HG03520 (cell line): Measurements from ENCODE around the gene SOX12.
"Not testable (repeated sequence)": the region's sequence is repeated elsewhere in the genome, so short reads cannot be mapped to it uniquely, and the experiment has no call there.

Experiments used
- ATAC-seq: cut with Tn5 transposase; IDR thresholded peaks from one replicate; pipeline ENCODE4 v1.9.1; 2021; ENCODE audit warnings: mild to moderate bottlenecking, moderate library complexity; ENCODE audit not compliant: unreplicated experiment

Gene SOX12

DNA sequence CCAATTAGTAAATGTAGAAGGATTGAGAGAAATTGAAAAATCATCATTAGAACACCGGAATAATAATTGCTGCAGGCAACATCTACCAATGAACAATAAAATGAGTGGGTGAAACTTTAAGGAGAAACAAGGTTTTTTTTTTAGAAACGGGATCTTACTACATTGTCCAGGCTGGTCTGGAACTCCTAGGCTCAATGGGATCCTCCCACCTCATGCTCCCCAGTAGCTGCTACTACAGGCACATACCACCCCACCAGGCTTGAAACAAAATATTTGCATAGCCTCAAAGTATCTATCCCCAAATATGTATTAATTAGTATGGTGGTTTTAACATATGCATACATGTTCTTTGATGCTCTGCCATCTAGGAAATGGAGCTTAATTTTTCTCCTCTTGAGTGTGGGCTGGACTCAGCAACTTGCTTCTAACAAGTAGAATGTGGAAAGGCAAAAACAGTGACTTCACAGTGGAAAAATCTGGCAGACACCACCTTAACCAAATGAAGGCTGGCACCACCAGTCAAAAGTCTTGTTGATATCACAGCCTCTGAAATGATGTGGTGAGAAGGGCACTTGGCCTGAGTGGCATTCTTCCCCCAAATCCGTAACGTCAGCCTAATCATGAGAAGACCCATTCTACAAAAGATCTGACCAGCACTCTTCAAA lies 33.7 kb downstream of the SOX12 start:
- no peak for ATAC-seq

DNA sequence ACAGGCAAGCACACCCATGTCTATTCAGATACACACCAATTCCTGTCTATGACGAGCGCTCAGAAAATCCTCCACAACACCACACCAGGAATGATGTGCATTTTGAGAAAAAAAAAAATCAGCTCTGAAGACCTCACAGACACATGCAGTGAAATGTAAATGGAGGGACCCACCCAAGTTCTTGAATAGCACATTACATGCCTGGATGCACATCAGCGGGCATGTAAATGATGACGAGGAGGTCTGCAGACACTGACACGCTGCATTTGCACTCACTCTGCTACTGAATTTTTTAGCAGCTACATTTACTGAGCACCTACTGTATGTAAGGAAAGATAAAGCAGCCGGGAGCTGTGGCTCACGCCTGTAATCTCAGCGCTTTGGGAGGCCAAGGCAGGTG lies 36.2 kb downstream of the SOX12 start:
- ATAC-seq, result no peak

DNA sequence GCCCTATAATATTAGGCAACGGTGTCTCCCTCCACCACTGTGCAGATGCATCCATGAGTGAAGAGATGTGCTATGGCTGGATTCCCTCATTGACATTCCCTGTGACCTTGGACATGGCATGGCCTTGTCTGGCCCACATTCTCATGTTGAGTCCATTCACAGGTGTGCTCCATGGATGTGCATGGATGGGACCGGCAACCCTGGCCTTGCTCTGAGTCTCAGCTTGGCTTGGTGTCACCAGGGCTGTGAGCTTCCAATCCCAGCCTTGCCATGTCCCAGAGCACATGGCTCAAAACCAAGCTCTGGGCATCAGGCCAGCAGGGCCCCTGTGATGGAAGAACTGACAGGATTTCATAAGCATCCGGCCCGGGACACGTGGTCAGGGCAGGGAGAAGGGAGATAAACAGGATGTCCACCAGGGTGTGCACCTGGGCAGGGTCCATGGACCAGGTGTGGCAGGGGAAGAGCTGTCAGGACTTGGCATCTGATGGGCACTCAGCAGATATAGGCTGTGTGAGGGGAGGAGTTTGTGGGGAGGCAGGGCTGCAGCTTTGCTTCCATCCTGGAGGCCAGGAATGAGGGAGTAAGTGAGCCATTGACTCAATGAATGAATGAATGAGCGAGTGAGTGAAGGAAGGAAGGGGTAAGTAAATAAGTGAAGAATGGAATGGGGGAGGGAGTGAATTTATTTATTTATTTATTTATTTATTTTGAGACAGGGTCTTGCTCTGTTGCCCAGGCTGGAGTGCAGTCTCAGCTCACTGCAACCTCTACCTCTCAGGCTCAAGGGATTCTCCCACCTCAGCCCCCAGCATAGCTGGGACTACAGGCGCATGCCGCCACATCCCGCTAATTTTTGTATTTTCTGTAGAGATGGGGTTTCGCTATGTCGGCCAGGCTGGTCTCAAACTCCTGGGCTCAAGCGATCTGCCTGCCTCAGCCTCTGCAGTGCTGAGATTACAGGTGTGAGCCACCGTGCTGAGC lies 37.2 kb downstream of the SOX12 start:
- ATAC-seq, result no peak

DNA sequence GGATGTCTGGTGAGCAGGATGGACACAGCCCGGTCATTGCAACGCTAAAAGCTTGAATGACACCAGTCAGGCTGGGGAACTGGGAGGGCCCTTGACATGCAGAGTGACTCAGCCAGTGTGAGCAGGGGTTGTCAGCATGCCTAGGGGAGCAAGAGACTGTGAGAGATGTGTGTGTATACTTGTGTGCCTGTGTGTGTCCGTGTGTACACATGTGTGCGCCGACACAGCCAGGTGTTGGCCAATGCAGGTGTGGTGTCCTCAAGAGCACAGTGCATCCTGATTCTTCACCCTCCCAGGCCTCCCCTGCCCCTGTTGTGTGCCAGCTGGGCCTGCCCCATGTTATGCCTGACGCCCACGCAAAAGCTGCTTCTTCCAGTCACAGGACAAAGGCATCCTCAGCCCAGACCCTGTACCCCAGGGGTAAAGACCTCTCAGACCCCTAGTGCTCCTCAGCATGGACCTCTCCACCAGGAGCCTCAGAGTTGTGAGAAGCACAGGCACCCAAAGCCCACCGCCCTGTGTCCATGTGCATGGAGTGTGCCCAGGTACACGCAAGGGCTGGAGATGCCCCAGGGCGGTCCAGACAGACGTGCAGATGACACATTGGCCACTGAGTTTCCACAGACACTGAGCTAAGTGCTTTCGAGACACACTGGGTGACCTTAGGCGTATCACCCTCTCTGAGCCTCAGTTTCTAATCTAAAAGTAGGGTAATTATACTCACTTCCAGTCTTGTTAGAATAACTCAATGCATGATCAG lies 38.1 kb downstream of the SOX12 start:
- no peak for ATAC-seq

DNA sequence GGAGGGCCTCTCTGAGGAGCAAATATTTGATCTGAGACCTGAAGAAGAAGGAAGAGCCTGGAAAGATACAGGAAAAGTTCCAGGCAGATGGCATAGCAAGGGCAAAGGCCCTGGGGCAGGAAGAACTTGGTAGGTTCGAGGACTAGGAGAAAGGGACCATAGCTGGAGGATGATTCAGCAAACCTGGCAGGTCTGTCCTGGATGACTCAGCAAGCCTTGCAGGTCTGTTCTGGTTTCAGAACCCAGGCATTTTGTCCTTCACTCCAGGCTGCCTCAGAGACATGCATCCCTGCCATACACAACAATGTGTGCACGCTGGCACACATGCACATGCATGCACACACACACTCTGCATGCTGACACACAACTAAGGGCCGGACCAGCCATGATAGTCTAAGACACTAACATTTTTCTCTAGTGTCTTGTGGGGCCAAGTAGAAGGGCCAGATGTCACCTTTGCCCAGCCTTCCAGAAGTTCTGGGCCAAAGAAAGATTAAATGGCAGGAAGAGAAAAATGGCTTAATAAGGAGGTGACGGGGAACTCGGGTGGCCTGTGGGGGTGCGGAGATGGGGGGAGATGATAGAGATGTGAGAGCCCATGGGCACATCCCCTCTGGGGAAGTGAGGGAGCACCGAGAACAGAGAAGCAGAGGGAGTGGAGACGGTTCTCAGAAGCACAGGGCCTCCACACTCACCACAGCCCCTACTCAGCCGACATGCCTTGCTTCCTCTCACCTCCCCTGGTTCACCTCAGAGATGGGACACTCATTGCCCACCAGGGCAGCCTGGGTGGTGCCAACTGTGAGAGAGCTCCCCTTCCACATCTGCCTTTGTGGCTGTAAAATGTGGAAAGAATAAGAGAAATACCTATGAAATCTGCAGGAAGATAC lies 39.8 kb downstream of the SOX12 start:
- ATAC-seq, result no peak

DNA sequence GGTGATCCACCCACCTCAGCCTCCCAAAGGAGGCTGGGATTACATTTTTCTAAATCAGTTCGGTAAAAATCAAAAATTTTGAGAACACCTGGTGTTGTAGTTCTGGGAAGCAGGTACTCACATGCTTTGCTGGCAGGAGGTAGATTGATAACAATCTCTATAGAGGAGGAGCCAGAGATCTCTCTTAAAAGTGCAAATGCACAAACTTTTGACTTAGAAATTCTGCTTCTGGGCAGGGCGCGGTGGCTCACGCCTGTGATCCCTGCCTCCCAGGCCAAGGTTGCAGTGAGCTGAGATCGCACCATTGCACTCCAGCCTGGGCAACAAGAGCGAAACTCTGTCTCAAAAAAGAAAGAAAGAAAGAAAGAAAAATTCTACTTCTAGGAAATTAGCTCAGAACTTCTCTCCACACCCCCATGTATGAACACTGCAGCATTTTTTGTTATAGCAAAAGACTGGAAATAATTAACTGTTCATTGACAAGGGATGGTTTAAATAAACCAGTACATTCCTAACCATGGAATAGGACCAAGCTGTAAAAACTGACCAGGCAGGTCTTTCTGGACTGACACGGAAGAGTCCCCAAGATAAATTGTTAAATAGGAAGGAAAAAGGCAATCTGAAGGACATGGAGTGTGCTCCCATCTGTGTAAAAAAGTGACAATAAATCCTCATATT lies 40.8 kb downstream of the SOX12 start:
- ATAC-seq, result no peak

DNA sequence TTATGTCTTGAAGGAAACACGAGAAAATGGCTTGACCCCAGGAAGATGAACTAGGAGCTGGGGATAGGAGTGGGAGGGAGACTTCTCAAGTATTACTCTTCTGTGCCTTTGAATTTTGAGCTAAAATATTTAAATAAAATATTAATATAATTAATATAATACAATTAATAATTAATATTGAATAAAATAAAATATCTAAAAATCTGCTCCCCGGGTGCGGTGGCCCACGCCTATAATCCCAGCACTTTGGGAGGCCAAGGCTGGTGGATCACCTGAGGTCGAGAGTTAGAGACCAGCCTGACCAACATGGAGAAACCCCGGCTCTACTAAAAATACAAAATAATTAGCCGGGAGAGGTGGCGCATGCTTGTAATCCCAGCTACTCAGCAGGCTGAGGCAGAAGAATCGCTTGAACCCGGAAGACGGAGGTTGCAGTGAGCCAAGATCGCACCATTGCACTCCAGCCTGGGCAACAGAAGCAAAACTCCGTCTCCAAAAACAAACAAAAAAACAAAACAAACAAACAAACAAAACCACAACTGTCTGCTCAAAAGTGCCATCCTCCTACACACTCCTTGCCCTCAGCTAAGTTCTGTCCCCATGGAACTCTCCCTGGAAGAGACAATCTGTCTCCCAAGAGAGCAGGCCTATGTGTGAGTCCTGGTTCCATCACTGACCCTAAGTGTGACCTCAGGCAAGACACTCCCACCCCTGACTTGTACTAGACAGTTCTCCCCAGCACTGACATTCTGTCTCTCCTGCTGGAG lies 41.5 kb downstream of the SOX12 start:
- ATAC-seq, result no peak

DNA sequence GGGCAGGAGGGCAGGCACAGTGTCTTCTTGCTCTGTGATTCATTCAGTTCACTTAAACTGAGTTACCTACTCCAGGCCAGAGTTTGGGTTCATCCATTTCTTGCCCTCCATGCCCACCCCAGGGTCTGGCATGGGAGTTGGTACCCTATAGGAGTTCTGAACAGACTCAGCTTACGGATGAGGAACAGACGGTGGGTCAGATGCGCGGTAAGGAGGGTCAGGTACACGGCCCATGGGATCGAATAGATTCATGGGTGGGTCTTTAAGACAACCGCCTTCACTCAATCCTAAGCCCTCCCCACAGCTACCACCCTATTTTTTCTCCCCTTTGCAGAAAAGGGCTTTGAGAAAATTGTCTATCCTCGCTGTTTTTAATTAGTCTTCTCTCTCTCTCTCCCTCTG lies 42.1 kb downstream of the SOX12 start:
- no peak for ATAC-seq

DNA sequence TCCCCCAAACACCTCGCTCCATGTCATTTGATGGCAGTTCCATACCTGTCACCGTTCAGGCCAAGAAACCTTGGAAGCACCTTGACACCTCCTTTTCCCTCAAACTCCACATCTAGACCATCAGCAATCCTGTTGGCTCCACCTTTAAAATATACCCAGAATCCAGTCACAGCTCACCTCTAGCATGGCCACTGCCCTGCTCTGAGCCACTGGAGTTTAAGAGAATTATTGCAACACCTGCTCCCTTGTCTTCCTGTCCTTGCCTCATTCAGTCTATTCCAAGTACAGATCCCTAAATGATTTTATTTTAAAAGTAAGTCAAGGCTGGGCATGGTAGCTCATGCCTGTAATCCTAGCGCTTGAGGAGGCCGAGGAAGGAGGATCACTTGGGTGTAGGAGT lies 43.6 kb downstream of the SOX12 start:
- no peak for ATAC-seq

DNA sequence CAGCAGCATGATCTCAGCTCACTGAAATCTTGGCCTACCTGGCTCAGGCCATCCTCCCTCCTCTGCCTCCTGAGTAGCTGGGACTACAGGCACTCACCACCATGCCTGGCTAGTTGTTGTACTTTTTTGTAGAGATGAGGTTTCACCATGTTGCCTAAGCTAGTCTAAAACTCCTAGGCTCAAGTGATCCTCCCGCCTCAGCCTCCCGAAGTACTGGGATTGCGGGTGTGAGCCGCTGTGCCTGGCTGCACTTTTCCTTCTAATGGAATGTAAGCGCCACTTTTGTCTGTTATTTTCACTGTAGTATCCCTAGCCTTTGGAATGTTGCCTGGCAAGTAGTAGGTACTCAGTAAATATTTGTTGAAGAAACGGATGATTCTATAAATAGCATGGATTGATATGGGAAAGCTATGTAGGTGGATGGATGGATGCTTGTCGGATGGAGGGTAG lies 44.8 kb downstream of the SOX12 start:
- no peak for ATAC-seq

DNA sequence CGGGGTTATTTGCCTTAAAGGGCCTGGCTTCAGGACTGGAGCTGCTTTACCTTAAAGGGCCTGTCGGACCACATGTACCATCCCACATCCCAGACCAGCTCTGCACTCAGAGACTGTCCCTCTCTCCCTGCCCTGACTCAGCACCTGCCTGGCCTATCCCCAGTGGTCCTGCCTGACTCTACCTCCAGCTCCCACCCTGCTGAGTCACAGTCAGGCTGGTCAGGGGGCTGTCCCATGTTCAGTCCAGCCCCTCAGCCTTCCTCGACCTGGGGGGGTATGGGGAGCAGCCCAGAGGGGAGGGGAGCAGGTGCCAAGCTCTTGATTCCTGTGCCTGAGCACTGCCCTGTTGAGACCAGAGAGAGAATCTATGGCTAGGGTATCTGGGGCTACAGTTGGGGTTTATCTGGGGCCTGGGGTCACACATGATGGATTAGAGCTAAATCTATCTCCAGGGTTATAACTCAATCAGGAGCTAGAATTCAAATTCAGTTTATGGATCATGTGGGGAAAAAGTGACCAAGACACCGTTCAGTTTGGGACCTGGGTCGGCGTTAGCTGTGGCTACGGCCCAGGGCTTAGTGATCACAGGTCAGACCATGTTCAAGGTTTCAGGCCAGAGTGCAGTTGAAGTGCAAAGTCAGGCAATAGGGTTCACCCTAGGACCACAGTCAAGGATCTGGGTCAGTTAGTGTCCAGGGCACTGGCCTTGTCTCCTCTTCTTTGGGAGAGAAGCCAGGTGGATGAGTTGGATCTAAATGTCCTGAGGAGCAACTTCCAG lies 45.8 kb downstream of the SOX12 start:
- no peak for ATAC-seq

DNA sequence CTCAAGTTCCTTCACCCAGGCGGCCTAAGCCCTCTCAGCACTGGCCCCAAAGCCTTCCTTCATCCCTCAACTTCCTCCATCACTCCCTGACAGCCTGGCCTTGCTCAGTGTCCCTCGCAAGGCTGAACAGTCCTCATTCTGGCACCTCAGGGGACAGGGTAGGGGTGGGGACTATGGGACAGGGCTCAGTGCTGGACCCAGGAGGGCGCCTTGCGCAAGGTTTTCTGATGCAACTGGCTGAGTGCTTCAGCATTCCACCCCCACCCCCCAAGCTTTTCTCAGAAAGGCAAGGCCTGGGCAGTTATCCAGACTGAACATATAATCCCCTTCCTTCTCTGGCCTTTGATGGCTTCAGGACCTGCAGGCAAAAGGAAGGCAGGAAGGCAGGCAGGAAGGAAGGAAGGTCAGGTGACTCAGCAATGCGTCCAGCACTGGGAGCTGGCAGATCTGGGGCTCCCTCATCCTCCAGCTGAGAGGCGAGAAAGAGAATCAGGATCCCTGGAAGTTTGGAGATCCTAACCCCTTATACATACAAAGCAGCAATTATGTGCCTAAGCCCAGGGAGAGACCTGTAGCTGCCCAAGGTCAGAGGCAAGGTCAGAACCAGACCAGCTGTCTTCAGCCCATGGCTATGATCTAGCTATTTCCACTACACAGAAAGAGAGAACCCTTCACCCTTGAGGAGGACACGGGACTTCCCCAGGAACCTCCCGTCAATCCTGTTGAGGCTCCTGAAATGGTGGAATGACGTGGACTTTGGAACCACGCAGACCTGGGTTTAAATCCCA lies 46.6 kb downstream of the SOX12 start:
- no peak for ATAC-seq

DNA sequence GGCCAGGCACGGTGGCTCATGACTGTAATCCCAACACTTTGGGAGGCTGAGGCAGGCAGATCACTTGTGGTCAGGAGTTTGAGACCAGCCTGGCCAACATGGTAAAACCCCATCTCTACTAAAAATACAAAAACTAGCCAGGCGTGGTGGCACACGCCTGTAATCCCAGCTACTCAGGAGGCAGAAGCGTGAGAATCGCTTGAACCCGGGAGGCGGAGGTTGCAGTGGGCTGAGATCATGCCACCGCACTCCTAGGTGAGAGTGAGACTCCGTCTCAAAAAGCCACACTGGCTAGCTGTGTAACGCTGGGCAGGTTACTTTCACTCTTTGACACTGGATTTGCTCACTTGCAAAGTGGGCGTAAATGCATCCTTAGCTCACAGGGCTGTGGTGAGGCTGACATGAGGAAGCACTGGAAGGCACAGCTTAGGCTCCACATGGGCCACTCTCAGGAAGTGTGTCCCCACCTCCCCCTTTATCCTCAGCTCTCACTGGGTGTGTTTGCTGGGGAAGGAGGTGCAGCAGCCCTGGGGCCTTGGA lies 47.3 kb downstream of the SOX12 start:
- ATAC-seq, result not testable (repeated sequence)

DNA sequence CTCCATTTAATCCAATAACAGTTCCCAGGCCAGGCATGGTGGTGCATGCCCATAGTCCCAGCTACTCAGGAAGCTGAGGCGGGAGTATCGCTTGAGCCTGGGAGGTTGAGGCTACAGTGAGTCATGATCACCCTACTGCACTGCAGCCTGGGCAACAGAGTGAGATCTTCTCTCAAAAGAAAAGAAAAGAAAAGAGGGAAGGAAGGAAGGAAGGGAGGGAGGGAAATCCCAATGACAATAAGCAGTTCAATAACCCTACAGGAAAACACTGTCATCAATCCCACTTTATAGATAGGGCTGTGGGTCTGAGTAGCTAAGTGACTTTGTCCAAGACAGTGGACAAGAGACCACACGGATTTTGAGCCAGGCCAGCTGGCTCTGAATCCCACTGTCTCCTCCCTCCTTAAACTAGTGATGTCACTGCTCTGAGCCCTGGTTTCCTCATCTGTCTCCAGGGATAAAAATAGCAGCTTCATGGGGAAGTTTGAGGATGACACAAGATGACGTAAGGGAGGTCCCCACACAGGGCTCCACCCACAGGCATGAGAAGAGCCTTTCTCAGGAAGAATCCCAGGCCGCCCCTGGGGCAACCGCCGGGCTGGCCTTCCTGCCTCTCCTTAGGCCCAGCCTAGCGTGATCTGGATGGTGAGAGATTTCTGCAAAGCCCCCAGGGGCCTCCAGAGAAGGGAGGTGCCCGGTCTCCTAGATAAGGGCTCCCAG lies 48.0 kb downstream of the SOX12 start:
- no peak for ATAC-seq

DNA sequence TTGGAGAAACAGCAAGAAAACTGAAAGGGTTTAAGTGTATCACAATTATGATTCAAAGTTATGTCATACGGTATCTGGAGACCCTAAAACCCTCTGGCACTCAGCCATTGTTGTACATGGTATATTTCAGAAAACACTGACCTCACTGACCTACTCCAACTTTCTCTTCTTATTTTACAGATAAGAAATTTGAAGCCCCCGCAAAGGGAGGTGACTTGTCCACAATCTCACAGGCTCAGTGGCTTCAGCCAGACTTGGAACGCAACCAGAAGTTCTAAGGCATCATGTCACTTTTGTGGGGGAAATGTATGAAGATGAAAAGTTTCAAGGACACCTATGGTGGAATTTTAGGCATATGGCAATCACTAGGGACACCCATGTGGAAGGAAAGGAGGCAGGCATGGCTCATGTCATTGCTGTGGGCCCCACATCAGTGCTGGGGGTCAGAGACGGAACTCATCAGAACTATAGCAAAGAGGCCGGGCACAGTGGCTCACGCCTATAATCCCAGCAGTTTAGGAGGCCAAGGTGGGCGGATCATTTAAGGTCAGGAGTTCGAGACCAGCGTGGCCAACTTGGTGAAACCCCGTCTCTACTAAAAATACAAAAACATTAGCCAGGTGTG lies 50.0 kb downstream of the SOX12 start:
- no peak for ATAC-seq

DNA sequence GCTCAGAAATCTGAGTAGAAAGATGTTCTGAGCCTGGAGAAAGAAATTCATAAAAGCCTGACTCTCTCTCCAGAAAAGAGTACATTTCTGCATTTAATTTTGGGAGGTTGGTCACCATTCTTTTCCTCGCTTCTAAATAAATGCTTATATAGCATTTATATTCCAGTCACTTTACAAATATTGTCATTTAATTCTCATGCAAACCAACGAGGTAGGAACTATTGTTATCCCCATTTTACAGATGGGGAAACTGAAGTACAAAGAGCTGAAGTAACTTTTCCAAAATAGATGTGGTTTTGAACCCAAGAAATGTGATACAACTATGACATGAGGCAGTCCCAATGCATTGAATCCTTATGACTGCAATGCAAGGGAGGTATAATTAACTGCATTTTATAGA lies 50.7 kb downstream of the SOX12 start:
- ATAC-seq, result no peak
